ENCODE measurements around the gene WNT16.

Gene WNT16

GRCh38 chr7:121344093-121344492 is 15.3 kb downstream of the WNT16 start:
- no peak for DNase-seq (ENCODE audit: low read depth)

- no peak for DNase-seq (ENCODE audit: low read depth)
Observed at GRCh38 chr7:121344497-121344896, 15.7 kb downstream of the WNT16 start.

- no peak for DNase-seq (ENCODE audit: low read depth)
Observed at GRCh38 chr7:121351682-121352081, 22.9 kb downstream of the WNT16 start.

GRCh38 chr7:121352323-121352722 is 23.5 kb downstream of the WNT16 start:
- no peak for DNase-seq (ENCODE audit: low read depth)

GRCh38 chr7:121355574-121355973 is 26.8 kb downstream of the WNT16 start:
- no peak for DNase-seq (ENCODE audit: low read depth)

GRCh38 chr7:121360564-121360963 is 31.8 kb downstream of the WNT16 start:
- DNase-seq (ENCODE audit: low read depth) = no peak

GRCh38 chr7:121366852-121367431 is 38.1 kb downstream of the WNT16 start:
- peak; percentile 28 for DNase-seq (ENCODE audit: low read depth)

GRCh38 chr7:121369462-121369861 is 40.7 kb downstream of the WNT16 start:
- peak; percentile 49 for DNase-seq (ENCODE audit: low read depth)

GRCh38 chr7:121371367-121371766 is 42.6 kb downstream of the WNT16 start:
- no peak for DNase-seq (ENCODE audit: low read depth)

- no peak for DNase-seq (ENCODE audit: low read depth)
Observed at GRCh38 chr7:121371883-121372282, 43.1 kb downstream of the WNT16 start.

GRCh38 chr7:121372376-121373010 is 43.7 kb downstream of the WNT16 start:
- no peak for DNase-seq (ENCODE audit: low read depth)

- no peak for DNase-seq (ENCODE audit: low read depth)
Observed at GRCh38 chr7:121373177-121373576, 44.4 kb downstream of the WNT16 start.

- DNase-seq (ENCODE audit: low read depth) = no peak
Observed at GRCh38 chr7:121376979-121377378, 48.2 kb downstream of the WNT16 start.

- no peak for DNase-seq (ENCODE audit: low read depth)
Observed at GRCh38 chr7:121379930-121380329, 51.1 kb downstream of the WNT16 start.

GRCh38 chr7:121382473-121382872 is 53.7 kb downstream of the WNT16 start:
- no peak for DNase-seq (ENCODE audit: low read depth)

GRCh38 chr7:121383235-121383910 is 54.6 kb downstream of the WNT16 start:
- DNase-seq (ENCODE audit: low read depth) = no peak

- DNase-seq (ENCODE audit: low read depth) = no peak
Observed at GRCh38 chr7:121384265-121384664, 55.5 kb downstream of the WNT16 start.

GRCh38 chr7:121385056-121385799 is 56.4 kb downstream of the WNT16 start:
- no peak for DNase-seq (ENCODE audit: low read depth)

- no peak for DNase-seq (ENCODE audit: low read depth)
Observed at GRCh38 chr7:121385800-121386179, 57.0 kb downstream of the WNT16 start.

GRCh38 chr7:121388950-121389349 is 60.1 kb downstream of the WNT16 start:
- DNase-seq (ENCODE audit: low read depth) = no peak

GRCh38 chr7:121390109-121390508 is 61.3 kb downstream of the WNT16 start:
- no peak for DNase-seq (ENCODE audit: low read depth)

GRCh38 chr7:121390617-121391016 is 61.8 kb downstream of the WNT16 start:
- DNase-seq (ENCODE audit: low read depth) = no peak
